ENCODE results near the gene NTRK2.

Gene NTRK2

GRCh38 chr9:84811072-84811750 is 141.7 kb downstream of the NTRK2 start:
- no peaks in the 10 kb centered on the region for H3K79me2 ChIP-seq
- H3K9me3 ChIP-seq (ENCODE audit: control insufficient read depth, low read length): no peaks in the 10 kb centered on the region
- no peaks in the 10 kb centered on the region for H3K36me3 ChIP-seq (ENCODE audit: control insufficient read depth, insufficient read depth, low read length)

DNA sequence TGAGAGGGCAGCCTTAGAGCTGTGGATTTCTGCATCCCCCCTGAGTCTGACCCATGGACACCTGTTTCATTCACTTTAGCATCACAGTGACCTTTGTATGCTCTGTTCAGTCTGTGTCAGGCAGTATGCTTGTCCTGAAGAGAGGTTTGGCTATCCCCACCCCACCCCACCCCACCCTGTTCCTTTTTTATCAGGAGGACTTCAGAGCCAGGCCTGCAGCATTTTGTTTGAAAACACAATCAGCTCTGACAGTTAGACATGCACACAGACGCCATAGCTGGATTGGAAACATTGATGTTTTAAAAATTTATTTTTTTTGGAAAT is 142.2 kb downstream of the NTRK2 start:
- Histone ChIP-seq H3K36me3 (ENCODE audit: control insufficient read depth, insufficient read depth, low read length) (no peaks in the 10 kb centered on the region), H3K27ac (no peak overlapping the region), H2AFZ (no peak overlapping the region), H3K27me3 (ENCODE audit: control insufficient read depth, insufficient read depth, low read length) (no peaks in the 10 kb centered on the region), H3K4me3 (ENCODE audit: low read depth, low read length) (no peak overlapping the region), H3K9me3 (ENCODE audit: control insufficient read depth, low read length) (no peaks in the 10 kb centered on the region), H3K4me1 (no peaks in the 10 kb centered on the region), H3K79me2 (no peaks in the 10 kb centered on the region), H3K9ac (no peak overlapping the region), H3K4me2 (ENCODE audit: low read length) (no peak overlapping the region)
- TF ChIP-seq CTCF (IDR thresholded peaks at IDR 0.05): no peak

More at GRCh38 chr9:84811072-84811750, 141.7 kb downstream of the NTRK2 start:
- H2AFZ ChIP-seq: no peak overlapping the region
- H3K27me3 ChIP-seq (ENCODE audit: control insufficient read depth, insufficient read depth, low read length): no peaks in the 10 kb centered on the region
- no peak overlapping the region for H3K4me3 ChIP-seq (ENCODE audit: low read depth, low read length)
- TF ChIP-seq CTCF (IDR thresholded peaks at IDR 0.05): no peak
- H3K27ac ChIP-seq: no peak overlapping the region
- H3K9ac ChIP-seq: no peak overlapping the region
- no peak overlapping the region for H3K4me2 ChIP-seq (ENCODE audit: low read length)
- no peaks in the 10 kb centered on the region for H3K4me1 ChIP-seq

GRCh38 chr9:84812355-84812754 is 142.8 kb downstream of the NTRK2 start:
- Histone ChIP-seq H3K9ac (no peak overlapping the region), H3K27ac (no peak overlapping the region), H2AFZ (no peak overlapping the region), H3K79me2 (no peaks in the 10 kb centered on the region), H3K4me2 (ENCODE audit: low read length) (no peak overlapping the region), H3K4me1 (no peaks in the 10 kb centered on the region), H3K27me3 (ENCODE audit: control insufficient read depth, insufficient read depth, low read length) (no peaks in the 10 kb centered on the region), H3K36me3 (ENCODE audit: control insufficient read depth, insufficient read depth, low read length) (no peaks in the 10 kb centered on the region), H3K9me3 (ENCODE audit: control insufficient read depth, low read length) (no peaks in the 10 kb centered on the region), H3K4me3 (ENCODE audit: low read depth, low read length) (no peak overlapping the region)
- TF ChIP-seq CTCF (IDR thresholded peaks at IDR 0.05): no peak

GRCh38 chr9:84812847-84813246 is 143.3 kb downstream of the NTRK2 start:
- no peaks in the 10 kb centered on the region for H3K9me3 ChIP-seq (ENCODE audit: control insufficient read depth, low read length)
- H3K9ac ChIP-seq: no peak overlapping the region
- H3K27me3 ChIP-seq (ENCODE audit: control insufficient read depth, insufficient read depth, low read length): no peaks in the 10 kb centered on the region
- no peak overlapping the region for H2AFZ ChIP-seq
- H3K4me1 ChIP-seq: no peaks in the 10 kb centered on the region
- H3K79me2 ChIP-seq: no peaks in the 10 kb centered on the region
- H3K4me2 ChIP-seq (ENCODE audit: low read length): no peak overlapping the region
- no peak for TF ChIP-seq CTCF (IDR thresholded peaks at IDR 0.05)
- no peaks in the 10 kb centered on the region for H3K36me3 ChIP-seq (ENCODE audit: control insufficient read depth, insufficient read depth, low read length)
- H3K4me3 ChIP-seq (ENCODE audit: low read depth, low read length): no peak overlapping the region
- H3K27ac ChIP-seq: no peak overlapping the region

GRCh38 chr9:84815554-84815953 is 146.0 kb downstream of the NTRK2 start:
- Histone ChIP-seq H3K9me3 (ENCODE audit: control insufficient read depth, low read length) (no peaks in the 10 kb centered on the region), H3K36me3 (ENCODE audit: control insufficient read depth, insufficient read depth, low read length) (no peaks in the 10 kb centered on the region), H3K4me3 (ENCODE audit: low read depth, low read length) (no peak overlapping the region), H3K27ac (no peak overlapping the region), H3K4me2 (ENCODE audit: low read length) (no peak overlapping the region), H3K9ac (no peak overlapping the region), H3K79me2 (no peaks in the 10 kb centered on the region), H3K27me3 (ENCODE audit: control insufficient read depth, insufficient read depth, low read length) (no peaks in the 10 kb centered on the region), H3K4me1 (no peaks in the 10 kb centered on the region), H2AFZ (no peak overlapping the region)
- TF ChIP-seq CTCF (IDR thresholded peaks at IDR 0.05): no peak
